D721Med (cell line): ENCODE data around the gene DUSP22.

ENCODE experiments used
- DNase-seq: peaks from one replicate; pipeline ENCODE4 v3.0.0; 2011; ENCODE audit warnings: low spot score; ENCODE audit not compliant: insufficient read length
- FAIRE-seq: peaks from 2 replicates; lab custom pipeline; 2011; peaks lifted over from hg19 to GRCh38; lab: Jason Lieb, UNC
- CTCF ChIP-seq: IDR thresholded peaks from 2 replicates; pipeline ENCODE4 v1.5.1; 2012; ENCODE audit warnings: mild to moderate bottlenecking, control low read depth; ENCODE audit not compliant: insufficient read depth; ENCODE audit errors: missing control alignments

Gene DUSP22

GRCh38 chr6:360764-361373 is 68.6 kb downstream of the DUSP22 start:
- DNase-seq (no peak), FAIRE-seq (no peak)
- TF ChIP-seq CTCF = no peak

GRCh38 chr6:361411-362132 is 69.3 kb downstream of the DUSP22 start:
- DNase-seq (no peak), FAIRE-seq (no peak)
- no peak for TF ChIP-seq CTCF

- no peak for TF ChIP-seq CTCF
- FAIRE-seq (no peak), DNase-seq (no peak)
Observed at GRCh38 chr6:362231-362923, 70.1 kb downstream of the DUSP22 start.

- FAIRE-seq = no peak
- TF ChIP-seq CTCF = no peak
- no peak for DNase-seq
Observed at GRCh38 chr6:362924-363249, 70.6 kb downstream of the DUSP22 start.

- no peak for FAIRE-seq
- DNase-seq = no peak
- TF ChIP-seq CTCF = no peak
Observed at GRCh38 chr6:363291-363690, 71.0 kb downstream of the DUSP22 start.

- no peak for TF ChIP-seq CTCF
- no peak for DNase-seq
- no peak for FAIRE-seq
Observed at GRCh38 chr6:363909-364308, 71.6 kb downstream of the DUSP22 start.
